Measurements from ENCODE around the gene ZCCHC9. TPM values are rescaled to one million over a fixed set of nuclear protein-coding genes. Genes with fewer than 3 reads are reported as not detected.

Gene ZCCHC9
- polyA plus RNA-seq, 1 experiment = 10.7 TPM

- Histone ChIP-seq H3K36me3 (ENCODE audit: control insufficient read depth, insufficient read depth, low read length) (no peaks in the 10 kb centered on the region), H3K4me3 (ENCODE audit: low read depth, low read length) (no peak overlapping the region), H3K27me3 (ENCODE audit: control insufficient read depth, insufficient read depth, low read length) (no peaks in the 10 kb centered on the region)
- ChIA-PET CTCF (no interaction called here), POLR2A (no interaction called here)
- DNase-seq (ENCODE audit: low read depth) = no peak
- TF ChIP-seq CTCF (IDR thresholded peaks at IDR 0.05; ENCODE audit: insufficient read depth, low read depth, low read length) = no peak
These were observed 52.7 kb downstream of the ZCCHC9 start for GRCh38 chr5:81354093-81354492.

GRCh38 chr5:81355291-81356251 is 54.2 kb downstream of the ZCCHC9 start:
- H3K36me3 ChIP-seq (ENCODE audit: control insufficient read depth, insufficient read depth, low read length) = no peaks in the 10 kb centered on the region
- no peak overlapping the region for H3K4me3 ChIP-seq (ENCODE audit: low read depth, low read length)
- ChIA-PET CTCF (interaction anchor here (1.0 kb wide), 1 partner anchor 23 kb away, joined by 3 read pairs; no protein-coding TSS in a partner anchor), POLR2A (no interaction called here)
- no peak for TF ChIP-seq CTCF (IDR thresholded peaks at IDR 0.05; ENCODE audit: insufficient read depth, low read depth, low read length)
- no peaks in the 10 kb centered on the region for H3K27me3 ChIP-seq (ENCODE audit: control insufficient read depth, insufficient read depth, low read length)
- no peak for DNase-seq (ENCODE audit: low read depth)

DNA sequence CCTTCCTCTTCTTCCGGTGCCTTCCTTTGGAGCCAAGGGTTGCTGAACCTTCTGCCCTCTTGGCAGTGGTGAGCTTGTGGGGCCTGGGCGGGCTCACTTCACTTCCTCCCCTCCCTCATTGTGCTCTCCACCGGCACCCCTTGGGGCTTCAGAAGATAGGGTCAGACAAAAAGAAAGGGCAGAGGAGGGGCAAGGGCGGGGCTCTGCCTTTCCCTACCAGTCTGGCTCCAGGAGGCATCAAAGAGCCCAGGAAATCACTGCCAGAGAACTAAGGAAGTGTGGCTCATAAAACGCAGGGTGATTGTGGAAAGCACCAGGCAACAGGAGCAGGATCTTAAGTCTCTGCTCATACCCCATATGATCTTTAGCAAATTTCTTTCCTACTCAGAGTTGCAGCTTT is 57.7 kb downstream of the ZCCHC9 start:
- no peaks in the 10 kb centered on the region for H3K36me3 ChIP-seq (ENCODE audit: control insufficient read depth, insufficient read depth, low read length)
- TF ChIP-seq CTCF (IDR thresholded peaks at IDR 0.05; ENCODE audit: insufficient read depth, low read depth, low read length) = no peak
- ChIA-PET CTCF (no interaction called here), POLR2A (no interaction called here)
- no peak for DNase-seq (ENCODE audit: low read depth)
- H3K4me3 ChIP-seq (ENCODE audit: low read depth, low read length) = no peak overlapping the region
- H3K27me3 ChIP-seq (ENCODE audit: control insufficient read depth, insufficient read depth, low read length) = no peaks in the 10 kb centered on the region

DNA sequence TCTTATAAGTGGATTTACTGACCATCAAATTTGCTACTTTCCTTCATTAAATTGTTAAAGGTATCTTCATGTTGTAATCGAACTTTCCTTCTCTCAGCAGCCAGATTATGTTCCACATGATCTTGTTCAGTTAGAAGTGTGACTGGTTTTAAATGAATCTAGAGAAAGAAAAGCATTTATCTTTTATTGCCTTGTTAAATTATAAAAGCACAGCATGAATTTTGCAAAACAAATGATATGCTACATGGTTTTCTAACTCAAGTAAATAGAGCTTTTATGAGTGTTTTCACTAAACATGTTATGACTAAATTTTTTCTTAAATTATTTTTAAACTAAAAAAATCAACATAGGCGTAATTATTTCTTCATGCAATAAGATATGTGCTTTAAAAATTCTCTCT is 58.5 kb downstream of the ZCCHC9 start:
- ChIA-PET CTCF (no interaction called here), POLR2A (no interaction called here)
- no peak overlapping the region for H3K4me3 ChIP-seq (ENCODE audit: low read depth, low read length)
- DNase-seq (ENCODE audit: low read depth) = no peak
- H3K36me3 ChIP-seq (ENCODE audit: control insufficient read depth, insufficient read depth, low read length) = no peaks in the 10 kb centered on the region
- TF ChIP-seq CTCF (IDR thresholded peaks at IDR 0.05; ENCODE audit: insufficient read depth, low read depth, low read length) = no peak
- H3K27me3 ChIP-seq (ENCODE audit: control insufficient read depth, insufficient read depth, low read length) = no peaks in the 10 kb centered on the region

DNA sequence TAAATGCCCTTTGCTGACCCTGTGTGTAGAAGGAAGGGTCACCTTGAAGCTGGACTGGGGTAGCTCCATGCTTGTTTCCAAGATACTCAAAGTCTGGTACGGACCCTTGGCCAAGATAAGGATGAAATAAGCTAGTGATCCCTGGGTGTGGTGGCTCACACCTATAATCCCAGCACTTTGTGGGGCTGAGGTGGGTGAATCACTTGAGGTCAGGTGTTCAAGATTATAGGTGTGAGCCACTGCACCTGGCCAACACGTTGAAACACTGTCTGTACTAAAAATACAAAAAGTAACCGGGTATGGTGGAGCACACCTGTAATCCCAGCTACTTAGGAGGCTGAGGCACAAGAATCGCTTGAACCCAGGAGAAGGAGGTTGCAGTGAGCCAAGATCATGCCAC is 59.3 kb downstream of the ZCCHC9 start:
- Histone ChIP-seq H3K36me3 (ENCODE audit: control insufficient read depth, insufficient read depth, low read length) (no peaks in the 10 kb centered on the region), H3K4me3 (ENCODE audit: low read depth, low read length) (no peak overlapping the region), H3K27me3 (ENCODE audit: control insufficient read depth, insufficient read depth, low read length) (no peaks in the 10 kb centered on the region)
- ChIA-PET POLR2A (no interaction called here), CTCF (no interaction called here)
- no peak for TF ChIP-seq CTCF (IDR thresholded peaks at IDR 0.05; ENCODE audit: insufficient read depth, low read depth, low read length)
- no peak for DNase-seq (ENCODE audit: low read depth)

All from BJ (cell line).